GM19397 (cell line): ENCODE data around the gene ARHGAP26.

Experiments
- ATAC-seq: cut with Tn5 transposase; IDR thresholded peaks from one replicate; pipeline ENCODE4 v1.9.1; 2021; ENCODE audit warnings: mild to moderate bottlenecking, moderate library complexity; ENCODE audit not compliant: unreplicated experiment

ARHGAP26 gene

GRCh38 chr5:143224672-143225071 lies 454.5 kb downstream of the ARHGAP26 start:
- no peak for ATAC-seq

GRCh38 chr5:143225511-143225910 lies 455.3 kb downstream of the ARHGAP26 start:
- no peak for ATAC-seq

- ATAC-seq: no peak
Measured at GRCh38 chr5:143226361-143226760, 456.2 kb downstream of the ARHGAP26 start.

GRCh38 chr5:143226872-143227271 lies 456.7 kb downstream of the ARHGAP26 start:
- ATAC-seq: no peak

- ATAC-seq: no peak
Measured at GRCh38 chr5:143227301-143227700, 457.1 kb downstream of the ARHGAP26 start.

- ATAC-seq: no peak
Measured at GRCh38 chr5:143228597-143229293, 458.6 kb downstream of the ARHGAP26 start.

GRCh38 chr5:143229426-143229895 lies 459.3 kb downstream of the ARHGAP26 start:
- peak; percentile 39 for ATAC-seq

GRCh38 chr5:143229896-143230675 lies 459.9 kb downstream of the ARHGAP26 start:
- ATAC-seq: peak; percentile 79

- no peak for ATAC-seq
Measured at GRCh38 chr5:143230676-143230996, 460.5 kb downstream of the ARHGAP26 start.

GRCh38 chr5:143231416-143231815 lies 461.2 kb downstream of the ARHGAP26 start:
- no peak for ATAC-seq

GRCh38 chr5:143231973-143232812 lies 462.0 kb downstream of the ARHGAP26 start:
- ATAC-seq: peak; percentile 23

GRCh38 chr5:143233031-143233430 lies 462.9 kb downstream of the ARHGAP26 start:
- ATAC-seq: no peak

GRCh38 chr5:143234162-143234842 lies 464.1 kb downstream of the ARHGAP26 start:
- ATAC-seq: no peak

GRCh38 chr5:143235423-143235822 lies 465.2 kb downstream of the ARHGAP26 start:
- ATAC-seq: no peak

GRCh38 chr5:143236682-143237081 lies 466.5 kb downstream of the ARHGAP26 start:
- ATAC-seq: no peak

GRCh38 chr5:143237664-143238063 lies 467.5 kb downstream of the ARHGAP26 start:
- ATAC-seq: no peak

GRCh38 chr5:143238620-143239019 lies 468.4 kb downstream of the ARHGAP26 start:
- ATAC-seq: no peak

- no peak for ATAC-seq
Measured at GRCh38 chr5:143239882-143240518, 469.8 kb downstream of the ARHGAP26 start.

GRCh38 chr5:143241892-143242291 lies 471.7 kb downstream of the ARHGAP26 start:
- no peak for ATAC-seq

GRCh38 chr5:143243103-143243502 lies 472.9 kb downstream of the ARHGAP26 start:
- ATAC-seq: no peak
